ENCODE measurements around the gene BCKDHA.

DNA sequence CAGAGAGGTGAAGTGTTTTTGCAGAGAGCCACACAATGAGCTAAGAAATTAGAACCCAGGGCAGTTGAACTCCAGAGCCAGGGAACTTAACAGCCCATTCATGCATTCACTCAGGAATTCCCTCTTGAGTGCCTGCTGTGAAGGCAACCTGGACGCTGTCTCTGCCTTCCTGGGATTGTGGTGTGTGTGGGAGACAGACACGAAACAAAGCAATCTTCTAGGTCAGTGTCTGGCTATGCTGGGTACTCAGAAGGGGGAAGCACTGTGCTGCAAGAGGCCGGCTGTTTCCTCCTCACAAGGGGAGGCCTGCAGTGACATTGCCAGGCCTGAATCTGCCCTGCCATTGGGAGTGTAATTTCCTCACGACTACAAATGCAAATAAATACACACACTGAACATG lies 9.7 kb downstream of the BCKDHA start:
- TF ChIP-seq, protein P1, sequence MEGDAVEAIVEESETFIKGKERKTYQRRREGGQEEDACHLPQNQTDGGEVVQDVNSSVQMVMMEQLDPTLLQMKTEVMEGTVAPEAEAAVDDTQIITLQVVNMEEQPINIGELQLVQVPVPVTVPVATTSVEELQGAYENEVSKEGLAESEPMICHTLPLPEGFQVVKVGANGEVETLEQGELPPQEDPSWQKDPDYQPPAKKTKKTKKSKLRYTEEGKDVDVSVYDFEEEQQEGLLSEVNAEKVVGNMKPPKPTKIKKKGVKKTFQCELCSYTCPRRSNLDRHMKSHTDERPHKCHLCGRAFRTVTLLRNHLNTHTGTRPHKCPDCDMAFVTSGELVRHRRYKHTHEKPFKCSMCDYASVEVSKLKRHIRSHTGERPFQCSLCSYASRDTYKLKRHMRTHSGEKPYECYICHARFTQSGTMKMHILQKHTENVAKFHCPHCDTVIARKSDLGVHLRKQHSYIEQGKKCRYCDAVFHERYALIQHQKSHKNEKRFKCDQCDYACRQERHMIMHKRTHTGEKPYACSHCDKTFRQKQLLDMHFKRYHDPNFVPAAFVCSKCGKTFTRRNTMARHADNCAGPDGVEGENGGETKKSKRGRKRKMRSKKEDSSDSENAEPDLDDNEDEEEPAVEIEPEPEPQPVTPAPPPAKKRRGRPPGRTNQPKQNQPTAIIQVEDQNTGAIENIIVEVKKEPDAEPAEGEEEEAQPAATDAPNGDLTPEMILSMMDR (IDR thresholded peaks at IDR 0.05 in 8 of 11, conservative IDR thresholded peaks at IDR 0.05 in 3 of 11) = peak in 1 of 11 experiments; percentile 25
- TF ChIP-seq POLR2AphosphoS5 (IDR thresholded peaks at IDR 0.05) (no peak), POLR2A (IDR thresholded peaks at IDR 0.05) (no peak)

Data from spleen (tissue), 7 donors.